Motor neuron (in vitro differentiated cells): Measurements from ENCODE around the gene UBASH3A. TPM values are rescaled to one million over a fixed set of nuclear protein-coding genes. Genes with fewer than 3 reads are reported as not detected.

Experiments used
- ATAC-seq, 8 experiments: fragments of 200-7000 bp; cut with Tn5 transposase; replicated peaks in 6 of 8; 2 replicates each; pipeline ENCODE4 v1.8.0; 2021; ENCODE audit warnings: mild to moderate bottlenecking in 8 of 8, moderate library complexity in 8 of 8
- H3K27ac ChIP-seq, 2 donors: fragments of 250-450 bp; sonication (Bioruptor Pico); 2 replicates each; pipeline ENCODE4 v1.9.0; 2021; ENCODE audit warnings: antibody characterized with exemption in 2 of 2, mild to moderate bottlenecking in 2 of 2, moderate library complexity in 1 of 2
- H3K4me1 ChIP-seq, 2 donors: fragments of 250-450 bp; sonication (Bioruptor Pico); replicated peaks in 1 of 2; 2 replicates each; pipeline ENCODE4 v1.6.1; 2021; ENCODE audit warnings: antibody characterized with exemption in 2 of 2, mild to moderate bottlenecking in 2 of 2, moderate library complexity in 1 of 2
- H3K4me3 ChIP-seq, 5 donors: fragments of 250-450 bp; sonication (Bioruptor Pico); 2 replicates each; pipeline ENCODE4 v1.9.0; 2021; ENCODE audit warnings: antibody characterized with exemption in 5 of 5, mild to moderate bottlenecking in 5 of 5, moderate library complexity in 4 of 5
- WGBS, 10 experiments: fragments of 450-650 bp; shearing (Covaris generic); methylation state at CpG; one replicate each; pipeline ENCODE4 v1.0.0; 2022; 5-methylcytosine and 5-hydroxymethylcytosine counted together
- in situ Hi-C, 9 experiments: fragments of 400-800 bp; cut with MboI; loops; one replicate each; pipeline ENCODE4 v1.15.0; 2021; ENCODE audit warnings: low sequenced_read_pairs in 9 of 9, low pct_unique_long_range_greater_than_20kb in 2 of 9; ENCODE audit not compliant: unreplicated experiment in 9 of 9
- total RNA-seq, 8 experiments: library from RNA; unstranded; fragments of 300-600 nt; gene quantifications; 2 replicates each; pipeline versions ENCODE4 v1.2.3 to v1.2.4, GENCODE V29; 2022

UBASH3A gene
- total RNA-seq, 8 experiments from 2014 or later = 0.25 to 0.66 (median 0.28) TPM; not detected in 5

GRCh38 chr21:42484966-42485365 lies 81.3 kb downstream of the UBASH3A start:
- no peak overlapping the region for H3K4me3 ChIP-seq
- H3K4me1 ChIP-seq = no peaks in the 10 kb centered on the region
- H3K27ac ChIP-seq = no peak overlapping the region
- in situ Hi-C loops = no loop called here
- ATAC-seq = no peak
- WGBS, 10 experiments = 17 to 100% (median 65%) methylated on average over 1 to 5 of the region's 7 CpGs; no CpG with 5 or more reads in 1 of the 10 experiments

- no peak overlapping the region for H3K4me3 ChIP-seq
- in situ Hi-C loops = no loop called here
- no peak overlapping the region for H3K27ac ChIP-seq
- no peak for ATAC-seq
- 30 to 100% (median 90%) methylated on average over 2 to 6 of the region's 6 CpGs; no CpG with 5 or more reads in 6 of the 10 experiments for WGBS, 10 experiments
- no peaks in the 10 kb centered on the region for H3K4me1 ChIP-seq
Observed at GRCh38 chr21:42486072-42486471, 82.4 kb downstream of the UBASH3A start.

DNA sequence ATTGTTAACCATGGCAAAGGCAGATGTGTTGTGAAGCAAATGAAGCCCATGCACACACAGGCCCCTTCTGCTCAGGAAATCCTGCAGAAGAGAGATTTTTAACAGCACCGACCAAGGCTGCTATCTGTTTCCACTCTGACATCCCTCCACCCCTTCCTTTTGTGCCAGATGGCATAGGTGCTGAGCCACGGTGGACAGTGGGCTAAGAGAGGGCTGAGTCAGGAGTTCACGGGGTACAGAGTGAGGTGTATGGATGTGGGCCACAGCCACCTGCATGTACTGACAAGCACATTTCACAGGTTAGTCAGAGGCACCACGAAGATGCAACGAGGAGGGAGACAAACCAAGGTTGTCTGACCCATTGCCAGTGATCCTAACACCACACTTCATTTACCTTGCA lies 82.8 kb downstream of the UBASH3A start:
- ATAC-seq = no peak
- in situ Hi-C loops = no loop called here
- no peaks in the 10 kb centered on the region for H3K4me1 ChIP-seq
- H3K27ac ChIP-seq = no peak overlapping the region
- H3K4me3 ChIP-seq = no peak overlapping the region
- 2 to 86% (median 75%) methylated on average over 1 to 5 of the region's 5 CpGs; no CpG with 5 or more reads in 7 of the 10 experiments for WGBS, 10 experiments

DNA sequence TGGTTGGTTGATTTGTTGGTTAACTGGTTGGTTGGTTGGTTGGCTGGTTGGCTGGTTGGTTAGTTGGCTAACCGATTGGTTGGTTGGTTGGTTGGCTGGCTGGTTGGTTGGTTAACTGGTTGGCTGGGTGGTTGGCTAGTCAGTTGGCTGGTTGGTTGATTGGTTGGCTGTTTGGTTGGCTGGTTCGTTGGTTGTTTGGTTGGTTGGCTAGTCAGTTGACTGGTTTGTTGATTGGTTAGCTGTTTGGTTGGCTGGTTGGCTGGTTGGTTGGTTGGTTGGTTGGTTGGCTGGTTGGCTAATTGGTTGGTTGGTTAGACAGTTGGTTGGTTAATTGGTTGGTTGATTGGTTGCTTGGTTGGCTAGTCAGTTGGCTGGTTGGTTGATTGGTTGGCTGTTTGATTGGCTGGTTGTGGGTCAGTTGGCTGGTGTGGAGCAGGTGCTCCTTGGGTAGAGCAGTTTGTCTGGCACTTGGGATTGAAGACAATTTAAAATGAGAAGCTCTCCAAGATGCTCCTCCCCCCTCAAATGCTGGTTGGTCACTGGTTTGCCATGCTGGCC lies 85.4 kb downstream of the UBASH3A start:
- in situ Hi-C loops = no loop called here
- no peak overlapping the region for H3K27ac ChIP-seq
- H3K4me1 ChIP-seq = no peaks in the 10 kb centered on the region
- 0 to 50% (median 15%) methylated on average over 1 to 2 of the region's 2 CpGs; no CpG with 5 or more reads in 4 of the 10 experiments for WGBS, 10 experiments
- H3K4me3 ChIP-seq = no peak overlapping the region
- no peak for ATAC-seq

DNA sequence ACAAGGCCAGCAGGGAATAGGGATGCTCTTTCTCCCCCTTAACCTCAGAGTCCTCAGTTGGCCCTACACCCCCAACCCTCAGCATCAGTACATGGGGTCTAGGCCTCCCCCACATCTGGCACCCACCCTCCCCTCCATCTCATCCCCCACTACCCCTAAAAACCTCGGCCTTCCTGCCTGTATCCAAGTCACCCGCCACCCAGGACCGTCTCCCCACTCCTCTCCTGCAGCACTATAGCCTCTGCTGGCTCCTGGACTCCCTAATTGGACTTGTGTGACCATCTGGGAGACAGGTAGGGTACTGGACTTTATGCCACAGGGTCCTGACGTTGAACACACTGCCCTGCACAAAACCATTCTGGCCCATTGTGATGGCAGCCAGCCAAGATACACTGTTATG lies 86.3 kb downstream of the UBASH3A start:
- Histone ChIP-seq H3K27ac (no peak overlapping the region), H3K4me1 (no peaks in the 10 kb centered on the region), H3K4me3 (no peak overlapping the region)
- in situ Hi-C loops = no loop called here
- WGBS, 10 experiments = 40 to 84% (median 68%) methylated on average over 1 to 3 of the region's 4 CpGs; no CpG with 5 or more reads in 6 of the 10 experiments
- ATAC-seq = no peak

- Histone ChIP-seq H3K27ac (no peak overlapping the region), H3K4me1 (peaks cover 2 to 5% of the 10 kb centered on the region in 2 donors), H3K4me3 (no peak overlapping the region)
- no peak for ATAC-seq
- in situ Hi-C loops = no loop called here
Observed at GRCh38 chr21:42490720-42491119, 87.0 kb downstream of the UBASH3A start.

DNA sequence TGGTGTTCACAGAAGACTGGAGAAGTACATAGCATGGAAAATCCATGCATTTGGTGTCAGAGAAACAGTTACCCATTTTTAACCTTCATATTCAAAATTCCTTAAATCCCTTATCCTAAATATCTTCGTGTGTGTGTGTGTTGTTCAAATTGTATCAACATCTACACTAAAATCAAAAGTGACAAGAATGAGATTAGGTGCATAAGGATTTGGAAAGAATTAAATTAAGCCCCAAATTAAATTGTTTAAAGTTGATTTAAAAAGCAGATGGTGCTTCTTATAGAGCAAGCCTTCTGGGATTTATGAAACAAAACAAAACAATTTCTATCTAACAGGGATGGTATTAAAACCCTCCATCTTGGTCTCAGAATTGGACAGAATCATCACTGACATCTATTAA lies 87.6 kb downstream of the UBASH3A start:
- in situ Hi-C loops = no loop called here
- peaks cover 2 to 5% of the 10 kb centered on the region in 2 donors for H3K4me1 ChIP-seq
- no peak overlapping the region for H3K27ac ChIP-seq
- H3K4me3 ChIP-seq = no peak overlapping the region
- WGBS, 10 experiments = 0 to 63% (median 15%) methylated on average over 1 of the region's 1 CpG; no CpG with 5 or more reads in 4 of the 10 experiments
- no peak for ATAC-seq

GRCh38 chr21:42492201-42492600 lies 88.5 kb downstream of the UBASH3A start:
- in situ Hi-C loops = no loop called here
- H3K4me1 ChIP-seq = peaks cover 6 to 7% of the 10 kb centered on the region in 2 donors
- H3K27ac ChIP-seq = no peak overlapping the region
- WGBS, 10 experiments = 0 to 100% (median 89%) methylated on average over 1 to 7 of the region's 8 CpGs; no CpG with 5 or more reads in 3 of the 10 experiments
- no peak for ATAC-seq
- no peak overlapping the region for H3K4me3 ChIP-seq

DNA sequence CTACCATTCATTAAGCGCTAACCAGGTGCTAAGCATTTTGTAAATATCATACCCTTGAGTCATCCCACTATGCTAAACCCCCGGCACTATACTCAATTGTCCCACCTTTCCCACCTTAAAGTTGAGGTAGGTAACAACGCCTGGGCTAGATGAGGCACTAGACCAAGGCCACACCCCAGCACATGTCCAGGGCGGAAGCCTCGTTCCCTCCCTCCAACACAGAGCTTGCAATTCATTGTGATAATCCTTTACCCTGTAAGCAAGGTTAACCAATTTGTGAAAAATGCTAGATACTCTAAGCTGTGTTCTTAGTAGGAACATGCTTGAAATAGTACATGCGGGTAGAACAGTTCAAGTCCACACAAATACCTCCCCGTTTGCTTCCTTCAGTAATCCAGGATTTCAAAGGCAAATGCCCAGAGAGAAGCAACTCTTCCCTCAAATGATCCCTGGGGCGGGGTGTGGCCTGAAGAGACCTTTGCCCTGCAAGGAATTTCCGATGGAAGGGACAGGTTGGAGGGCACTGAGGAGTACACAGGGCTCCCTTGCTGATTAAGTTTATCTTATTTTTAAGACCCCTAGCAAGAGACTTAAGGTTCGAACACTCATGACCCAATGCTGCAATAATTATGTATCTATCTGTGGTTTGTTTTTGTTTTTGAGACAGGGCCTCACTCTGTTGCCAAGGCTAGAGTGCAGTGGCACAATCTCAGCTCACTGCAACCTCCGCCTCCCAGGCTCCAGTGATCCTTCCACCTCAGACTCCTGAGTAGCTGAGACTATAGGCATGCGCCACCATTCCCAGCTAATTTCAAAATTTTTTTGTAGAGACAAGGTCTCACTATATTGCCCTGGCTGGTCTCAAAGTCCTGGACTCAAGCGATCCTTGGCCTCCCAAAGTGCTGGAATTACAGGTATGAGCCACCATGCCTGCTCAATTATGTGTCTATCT lies 89.7 kb downstream of the UBASH3A start:
- Histone ChIP-seq H3K4me1 (peaks cover 8% of the 10 kb centered on the region in 2 donors), H3K4me3 (no peak overlapping the region), H3K27ac (no peak overlapping the region)
- in situ Hi-C loops = no loop called here
- WGBS, 10 experiments = 23 to 93% (median 73%) methylated on average over 2 to 8 of the region's 13 CpGs
- ATAC-seq = no peak

- Histone ChIP-seq H3K27ac (no peak overlapping the region), H3K4me1 (peaks cover 18% of the 10 kb centered on the region in 2 donors), H3K4me3 (peak overlapping the region in 1 of 5 donors; percentile 48)
- no peak for ATAC-seq
- in situ Hi-C loops = no loop called here
- 81 to 100% (median 100%) methylated on average over 1 to 3 of the region's 5 CpGs; no CpG with 5 or more reads in 5 of the 10 experiments for WGBS, 10 experiments
Observed at GRCh38 chr21:42495027-42495426, 91.3 kb downstream of the UBASH3A start.

- Histone ChIP-seq H3K27ac (no peak overlapping the region), H3K4me1 (peaks cover 19 to 20% of the 10 kb centered on the region in 2 donors), H3K4me3 (peak overlapping the region; percentile 35 to 48 (median 41))
- peak in 1 of 8 experiments; percentile 10 for ATAC-seq
- in situ Hi-C loops = no loop called here
- 0 to 5% (median 0%) methylated on average over 2 to 8 of the region's 18 CpGs; no CpG with 5 or more reads in 4 of the 10 experiments for WGBS, 10 experiments
Observed at GRCh38 chr21:42495765-42496119, 92.0 kb downstream of the UBASH3A start.

- 3% methylated on average over 14 of the region's 58 CpGs; no CpG with 5 or more reads in 9 of the 10 experiments for WGBS, 10 experiments
Observed at GRCh38 chr21:42496120-42496838, 92.6 kb downstream of the UBASH3A start, which contains the start of gene RSPH1. RSPH1 (minus strand) TSS chr21:42496224; CDS start chr21:42496186, 38 bp downstream.

GRCh38 chr21:42496839-42497202 lies 93.1 kb downstream of the UBASH3A start:
- peak; percentile 2 to 11 (median 3) for ATAC-seq
- Histone ChIP-seq H3K4me3 (peak overlapping the region; percentile 36 to 54 (median 48)), H3K4me1 (peaks cover 19 to 20% of the 10 kb centered on the region in 2 donors), H3K27ac (peak overlapping the region; percentile 76 to 86)
- in situ Hi-C loops = no loop called here
- 0 to 10% (median 7%) methylated on average over 2 to 12 of the region's 19 CpGs; no CpG with 5 or more reads in 6 of the 10 experiments for WGBS, 10 experiments

More at GRCh38 chr21:42496120-42496838, 92.6 kb downstream of the UBASH3A start, which contains the start of gene RSPH1:
- peak within 1 kb of the TSS; percentile 36 to 54 (median 48) for H3K4me3 ChIP-seq
- peak; percentile 91 to 98 (median 92) for ATAC-seq
- peaks cover 19 to 20% of the 10 kb centered on the region in 2 donors for H3K4me1 ChIP-seq
- H3K27ac ChIP-seq = peak within 1 kb of the TSS; percentile 76 to 86
- in situ Hi-C loops = no loop called here
